B cell (primary cell): ENCODE results near the gene CDC73. TPM values are rescaled to one million over a fixed set of nuclear protein-coding genes. Genes with fewer than 3 reads are reported as not detected.
"Not testable (repeated sequence)": the region's sequence is repeated elsewhere in the genome, so short reads cannot be mapped to it uniquely, and the experiment has no call there.

Experiments used
- ATAC-seq: fragments of 200-7000 bp; cut with Tn5 transposase; one replicate; pipeline ENCODE4 v1.10.0; 2021; ENCODE audit warnings: low read depth, mild to moderate bottlenecking, moderate number of reproducible peaks, moderate library complexity
- CTCF ChIA-PET: fragments of 350-600 bp; sonication (Branson Sonifier 250); formaldehyde crosslinking; loops from one replicate; lab custom pipeline; 2021; ENCODE audit warnings: antibody characterized with exemption, inconsistent platforms; lab: Charles Lee
- POLR2A ChIA-PET: fragments of 350-600 bp; sonication (Branson Sonifier 250); formaldehyde crosslinking; loops from one replicate; lab custom pipeline; 2021; ENCODE audit warnings: antibody characterized with exemption; lab: Charles Lee
- DNase-seq: peaks from one replicate; pipeline ENCODE4 v3.0.0; 2013
- H2AFZ ChIP-seq: 2 replicates; pipeline ENCODE4 v1.6.1; 2012; ENCODE audit warnings: mild to moderate bottlenecking, low read depth, low read length; ENCODE audit not compliant: insufficient read depth, poor library complexity, severe bottlenecking
- H3K27ac ChIP-seq, 2 donors: 1 replicate in 1 of 2; 2 replicates in 1 of 2; pipeline ENCODE4 v1.5.1; 2012 to 2013; ENCODE audit warnings: low read length in 2 of 2, mild to moderate bottlenecking in 2 of 2, moderate library complexity in 1 of 2
- H3K27me3 ChIP-seq, 4 experiments: fragments of 200-600 bp in 1 of 4; sonication (generic) in 1 of 4; replicated peaks in 1 of 4; 1 replicate in 2 of 4; 2 replicates in 2 of 4; pipeline versions ENCODE4 v1.6.1 to v1.7.0; 2013 to 2016; ENCODE audit warnings: low read length in 3 of 4, mild to moderate bottlenecking in 2 of 4, mixed read lengths in 1 of 4, moderate library complexity in 1 of 4; ENCODE audit not compliant: insufficient read depth in 4 of 4, control insufficient read depth in 3 of 4; ENCODE audit errors: control extremely low read depth in 1 of 4
- H3K36me3 ChIP-seq, 2 experiments: replicated peaks in 1 of 2; 1 replicate in 1 of 2; 2 replicates in 1 of 2; pipeline versions ENCODE4 v1.6.1 to v1.7.1; 2013; ENCODE audit warnings: low read length in 1 of 2; ENCODE audit not compliant: insufficient read depth in 2 of 2, control insufficient read depth in 1 of 2; ENCODE audit errors: control extremely low read depth in 1 of 2, extremely low read depth in 1 of 2
- H3K4me1 ChIP-seq, 2 donors: fragments of 200-600 bp in 1 of 2; sonication (generic) in 1 of 2; 1 replicate in 1 of 2; 2 replicates in 1 of 2; pipeline versions ENCODE4 v1.5.1 to v1.6.1; 2013 to 2017; ENCODE audit warnings: low read length in 2 of 2; ENCODE audit not compliant: control insufficient read depth in 2 of 2, insufficient read depth in 2 of 2
- H3K4me2 ChIP-seq: replicated peaks from 2 replicates; pipeline ENCODE3; 2012; ENCODE audit warnings: mild to moderate bottlenecking, low read depth, low read length; ENCODE audit not compliant: poor library complexity, severe bottlenecking
- H3K4me3 ChIP-seq, 5 experiments: fragments of 200-600 bp in 1 of 5; sonication (generic) in 1 of 5; 1 replicate in 3 of 5; 2 replicates in 2 of 5; pipeline versions ENCODE4 v1.5.1 to v1.7.0; 2011 to 2016; ENCODE audit warnings: low read length in 4 of 5, mild to moderate bottlenecking in 4 of 5, low read depth in 2 of 5, control low read depth in 1 of 5, moderate library complexity in 1 of 5; ENCODE audit not compliant: insufficient read depth in 1 of 5; ENCODE audit errors: control extremely low read depth in 1 of 5, extremely low read depth in 1 of 5
- H3K79me2 ChIP-seq: fragments of 200-600 bp; sonication (generic); one replicate; pipeline ENCODE4 v1.6.0; 2016; ENCODE audit warnings: low read length; ENCODE audit not compliant: control insufficient read depth, insufficient read depth
- H3K9ac ChIP-seq: fragments of 200-600 bp; sonication (generic); 2 replicates; pipeline ENCODE4 v1.6.1; 2017; ENCODE audit warnings: mild to moderate bottlenecking, low read length, moderate library complexity
- H3K9me3 ChIP-seq, 3 donors: one replicate each; pipeline versions ENCODE4 v1.6.1 to v1.7.1; 2013; ENCODE audit warnings: low read length in 2 of 3; ENCODE audit not compliant: control insufficient read depth in 2 of 3, insufficient read depth in 1 of 3; ENCODE audit errors: control extremely low read depth in 1 of 3
- H4K20me1 ChIP-seq: 2 replicates; pipeline ENCODE4 v1.6.0; 2012; ENCODE audit warnings: mild to moderate bottlenecking, low read length; ENCODE audit not compliant: insufficient read depth, control insufficient read depth, poor library complexity, severe bottlenecking
- H3K27ac Mint-ChIP-seq: one replicate; pipeline ENCODE4 v1.8.0; 2021; ENCODE audit warnings: mixed read lengths
- H3K27me3 Mint-ChIP-seq: one replicate; pipeline ENCODE4 v1.8.0; 2021; ENCODE audit warnings: mixed read lengths
- H3K4me1 Mint-ChIP-seq: one replicate; pipeline ENCODE4 v1.8.0; 2021; ENCODE audit warnings: mixed read lengths
- H3K4me3 Mint-ChIP-seq: one replicate; pipeline ENCODE4 v1.8.0; 2021; ENCODE audit warnings: mixed read lengths
- H3K9me3 Mint-ChIP-seq: one replicate; pipeline ENCODE4 v1.8.0; 2022; ENCODE audit warnings: mixed read lengths; ENCODE audit not compliant: insufficient read depth
- EZH2 ChIP-seq: IDR thresholded peaks from 2 replicates; pipeline ENCODE4 v1.6.1; 2012; ENCODE audit warnings: borderline replicate concordance, low read depth, mild to moderate bottlenecking, moderate library complexity, low read length; ENCODE audit not compliant: insufficient read depth, poor library complexity, severe bottlenecking
- WGBS: methylation state at CpG from one replicate; pipeline ENCODE4 v1.1.5; 2013; ENCODE audit warnings: missing lambda C conversion rate; ENCODE audit not compliant: insufficient coverage; 5-methylcytosine and 5-hydroxymethylcytosine counted together
- intact Hi-C: fragments of 100-400 bp; cut with micrococcal nuclease; formaldehyde crosslinking; loops from one replicate; pipeline ENCODE4 v1.10.0; 2022
- polyA plus RNA-seq: library from polyadenylated mRNA; depleted of rRNA; stranded (reverse); fragments of >200 nt; gene quantifications from 2 replicates; pipeline ENCODE4 v1.2.3, GENCODE V29; 2012
- total RNA-seq, 2 donors: library from RNA; stranded (reverse); fragments of 120-200 nt in 1 of 2; gene quantifications; 1 replicate in 1 of 2; 2 replicates in 1 of 2; pipeline versions ENCODE4 v1.2.3 to v1.2.4, GENCODE V29; 2013 to 2022
- TF ChIP-seq, protein P1 (sequence below): fragments of 200-600 bp; IDR thresholded peaks from one replicate; pipeline ENCODE4 v1.8.0; 2022; ENCODE audit warnings: antibody characterized with exemption, mild to moderate bottlenecking

Gene CDC73
- total and polyA plus RNA-seq, 2 donors (not counting 1 experiment from before 2014, with no cell fraction given): 6.1 to 71.7 TPM

DNA sequence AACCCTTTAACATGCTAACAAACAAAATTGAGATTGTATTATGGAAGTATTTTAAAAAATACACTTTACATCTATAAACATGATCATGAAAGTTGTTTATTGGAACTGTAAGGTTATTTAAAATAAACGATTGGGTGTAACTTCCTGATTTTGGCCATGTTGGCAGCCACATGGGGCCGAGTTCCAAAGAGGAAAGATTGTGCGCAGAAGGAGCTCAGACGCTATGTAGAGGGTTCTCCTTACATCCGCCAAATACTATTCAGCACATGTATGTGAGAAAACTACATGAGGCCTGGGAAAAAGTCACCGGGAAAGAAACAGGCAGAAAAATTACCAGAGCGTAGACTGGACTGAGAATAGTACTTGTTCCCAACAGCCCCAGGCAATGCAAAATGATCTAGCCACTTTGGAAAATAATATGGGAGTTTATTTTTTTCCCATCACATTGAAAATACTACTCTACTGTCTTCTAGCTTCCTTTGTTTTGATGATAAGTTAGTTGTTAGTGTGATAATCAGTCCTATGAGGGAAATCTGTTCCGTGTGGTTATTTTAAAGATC is 100.3 kb downstream of the CDC73 start:
- no peak for TF ChIP-seq EZH2
- TF ChIP-seq, protein P1, sequence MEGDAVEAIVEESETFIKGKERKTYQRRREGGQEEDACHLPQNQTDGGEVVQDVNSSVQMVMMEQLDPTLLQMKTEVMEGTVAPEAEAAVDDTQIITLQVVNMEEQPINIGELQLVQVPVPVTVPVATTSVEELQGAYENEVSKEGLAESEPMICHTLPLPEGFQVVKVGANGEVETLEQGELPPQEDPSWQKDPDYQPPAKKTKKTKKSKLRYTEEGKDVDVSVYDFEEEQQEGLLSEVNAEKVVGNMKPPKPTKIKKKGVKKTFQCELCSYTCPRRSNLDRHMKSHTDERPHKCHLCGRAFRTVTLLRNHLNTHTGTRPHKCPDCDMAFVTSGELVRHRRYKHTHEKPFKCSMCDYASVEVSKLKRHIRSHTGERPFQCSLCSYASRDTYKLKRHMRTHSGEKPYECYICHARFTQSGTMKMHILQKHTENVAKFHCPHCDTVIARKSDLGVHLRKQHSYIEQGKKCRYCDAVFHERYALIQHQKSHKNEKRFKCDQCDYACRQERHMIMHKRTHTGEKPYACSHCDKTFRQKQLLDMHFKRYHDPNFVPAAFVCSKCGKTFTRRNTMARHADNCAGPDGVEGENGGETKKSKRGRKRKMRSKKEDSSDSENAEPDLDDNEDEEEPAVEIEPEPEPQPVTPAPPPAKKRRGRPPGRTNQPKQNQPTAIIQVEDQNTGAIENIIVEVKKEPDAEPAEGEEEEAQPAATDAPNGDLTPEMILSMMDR: no peak

DNA sequence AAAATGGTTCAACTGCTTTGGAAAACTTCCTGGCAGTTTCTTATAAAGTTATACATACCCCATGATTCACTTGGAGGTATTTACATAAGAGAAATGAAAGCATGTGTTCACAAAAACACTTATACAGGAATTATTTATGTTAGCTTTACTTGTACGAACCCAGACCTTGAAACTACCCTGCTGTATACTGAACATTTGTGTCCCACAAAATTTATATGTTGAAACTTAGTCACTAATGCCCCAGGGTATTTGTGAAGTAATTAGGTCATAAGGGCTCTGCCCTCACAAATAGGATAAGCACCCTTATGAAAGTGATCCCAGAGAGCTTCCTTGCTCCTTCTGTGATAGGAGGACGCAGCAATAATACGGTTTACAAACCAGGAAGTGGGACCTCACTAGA is 107.3 kb downstream of the CDC73 start:
- H4K20me1 ChIP-seq: no peaks in the 10 kb centered on the region
- no peaks in the 10 kb centered on the region for H3K9me3 Mint-ChIP-seq
- H3K4me3 ChIP-seq: no peak overlapping the region
- no peak overlapping the region for H3K9ac ChIP-seq
- TF ChIP-seq EZH2: no peak
- TF ChIP-seq, protein P1: no peak
- no peak overlapping the region for H3K4me2 ChIP-seq
- ChIA-PET POLR2A (no interaction called here), CTCF (no interaction called here)
- no peaks in the 10 kb centered on the region for H3K4me1 ChIP-seq
- intact Hi-C loops: no loop called here
- DNase-seq (no peak), ATAC-seq (no peak)
- no peaks in the 10 kb centered on the region for H3K9me3 ChIP-seq
- peaks cover 1% of the 10 kb centered on the region for H3K4me1 Mint-ChIP-seq
- no peak overlapping the region for H3K27ac ChIP-seq
- WGBS: 97% methylated on average over 2 of the region's 3 CpGs
- no peaks in the 10 kb centered on the region for H3K27me3 Mint-ChIP-seq
- H3K4me3 Mint-ChIP-seq: no peak overlapping the region
- H3K27ac Mint-ChIP-seq: no peak overlapping the region
- H3K36me3 ChIP-seq: peaks cover 3% of the 10 kb centered on the region in 2 experiments
- peaks cover 6% of the 10 kb centered on the region for H3K79me2 ChIP-seq
- no peaks in the 10 kb centered on the region for H3K27me3 ChIP-seq
- no peak overlapping the region for H2AFZ ChIP-seq

More for the DNA sequence above, 100.3 kb downstream of the CDC73 start:
- Histone ChIP-seq H3K9me3 (peaks cover 0 to 4% (median 0%) of the 10 kb centered on the region in 3 donors), H3K79me2 (peaks cover 9% of the 10 kb centered on the region), H3K4me1 (no peaks in the 10 kb centered on the region), H3K27ac (no peak overlapping the region), H3K27me3 (no peaks in the 10 kb centered on the region), H2AFZ (no peak overlapping the region), H3K9ac (no peak overlapping the region), H3K36me3 (peaks cover 0 to 21% of the 10 kb centered on the region in 2 experiments), H4K20me1 (no peaks in the 10 kb centered on the region), H3K4me3 (no peak overlapping the region), H3K4me2 (no peak overlapping the region)
- ChIA-PET POLR2A (no interaction called here), CTCF (no interaction called here)
- H3K27ac Mint-ChIP-seq: no peak overlapping the region
- intact Hi-C loops: no loop called here
- ATAC-seq: no peak
- H3K27me3 Mint-ChIP-seq: no peaks in the 10 kb centered on the region
- no peak for DNase-seq
- no peaks in the 10 kb centered on the region for H3K9me3 Mint-ChIP-seq
- WGBS: 94% methylated on average over 4 of the region's 8 CpGs
- peaks cover 1% of the 10 kb centered on the region for H3K4me1 Mint-ChIP-seq
- H3K4me3 Mint-ChIP-seq: no peak overlapping the region

DNA sequence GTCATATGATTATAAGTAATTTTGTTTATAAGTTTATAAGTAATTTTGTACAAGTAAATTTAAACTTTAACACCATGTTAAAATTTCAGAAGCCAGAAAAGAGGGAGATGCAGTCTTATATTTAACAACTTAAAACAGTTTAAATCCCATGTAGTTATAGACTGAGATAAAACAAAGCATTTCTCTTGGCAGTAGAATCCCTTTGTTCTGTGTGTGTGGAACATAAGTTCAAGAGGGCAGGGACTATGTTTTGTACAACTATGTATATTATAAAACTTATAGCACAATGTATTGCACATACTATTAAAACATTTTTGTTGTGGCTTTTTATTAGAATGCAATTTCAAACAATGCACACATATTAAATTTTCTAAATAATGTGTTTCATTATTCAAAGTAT is 109.3 kb downstream of the CDC73 start:
- H4K20me1 ChIP-seq, intact Hi-C loops, H3K4me1 ChIP-seq, H3K36me3 ChIP-seq, H3K79me2 ChIP-seq, H3K9me3 Mint-ChIP-seq, H3K9me3 ChIP-seq, H3K27ac ChIP-seq, CTCF ChIA-PET, DNase-seq, H3K4me2 ChIP-seq, POLR2A ChIA-PET, H3K4me3 Mint-ChIP-seq, H3K4me3 ChIP-seq, H3K27ac Mint-ChIP-seq, H3K4me1 Mint-ChIP-seq, ATAC-seq, H3K27me3 ChIP-seq, H3K9ac ChIP-seq, H3K27me3 Mint-ChIP-seq, H2AFZ ChIP-seq: not testable (repeated sequence)
